Measurements from ENCODE around the gene ARMC3. TPM values are rescaled to one million over a fixed set of nuclear protein-coding genes. Genes with fewer than 3 reads are reported as not detected.

The ARMC3 gene
- total RNA-seq, 6 donors from 2014 or later: 0.57 to 56.6 (median 6.4) TPM

DNA sequence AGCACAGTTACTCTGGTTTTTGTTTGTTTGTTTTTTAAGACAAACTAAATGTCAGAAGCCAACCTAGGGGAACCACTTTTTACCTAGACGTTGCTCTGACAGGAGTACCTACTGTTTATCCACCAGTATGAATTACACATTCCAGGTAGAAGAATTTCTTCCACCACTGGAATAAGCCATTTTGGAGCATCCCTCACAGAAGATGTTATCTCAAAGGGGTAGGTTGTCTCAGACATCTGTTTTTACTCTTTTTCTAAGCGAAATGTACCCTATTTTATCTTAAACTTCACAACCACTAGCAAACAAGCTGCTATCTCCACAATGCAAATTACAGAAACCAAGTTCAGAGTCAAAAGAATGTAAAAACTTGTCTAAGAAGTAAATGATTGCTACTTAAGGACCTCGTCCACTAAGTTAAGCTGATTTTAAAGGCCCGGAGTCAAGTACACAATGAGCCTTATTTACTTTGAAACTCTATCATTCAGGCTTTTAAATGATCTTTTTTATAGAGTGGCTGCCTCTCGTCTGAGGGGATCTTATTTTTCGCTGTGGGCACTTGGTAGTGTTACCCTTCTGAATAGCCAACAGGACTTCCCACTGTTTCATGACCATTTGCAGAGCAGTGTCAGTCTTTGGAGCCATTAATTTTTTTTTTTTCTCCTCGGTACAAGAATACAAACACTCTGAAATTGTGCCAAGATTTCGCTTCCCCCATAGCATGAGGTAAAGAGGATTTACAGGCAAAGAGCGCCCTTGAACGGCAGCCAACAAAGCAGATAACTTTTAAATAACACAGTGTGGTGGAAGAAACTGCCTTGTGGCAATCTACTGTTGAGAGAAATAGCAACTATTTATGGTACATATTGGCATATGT is 15.7 kb upstream of the ARMC3 start:
- ATAC-seq (ENCODE audit: low FRiP score in 2 of 2): no peak
- WGBS, 2 donors: 43 to 49% methylated on average over 10 of the region's 10 CpGs
- H3K27ac ChIP-seq: no peak overlapping the region

DNA sequence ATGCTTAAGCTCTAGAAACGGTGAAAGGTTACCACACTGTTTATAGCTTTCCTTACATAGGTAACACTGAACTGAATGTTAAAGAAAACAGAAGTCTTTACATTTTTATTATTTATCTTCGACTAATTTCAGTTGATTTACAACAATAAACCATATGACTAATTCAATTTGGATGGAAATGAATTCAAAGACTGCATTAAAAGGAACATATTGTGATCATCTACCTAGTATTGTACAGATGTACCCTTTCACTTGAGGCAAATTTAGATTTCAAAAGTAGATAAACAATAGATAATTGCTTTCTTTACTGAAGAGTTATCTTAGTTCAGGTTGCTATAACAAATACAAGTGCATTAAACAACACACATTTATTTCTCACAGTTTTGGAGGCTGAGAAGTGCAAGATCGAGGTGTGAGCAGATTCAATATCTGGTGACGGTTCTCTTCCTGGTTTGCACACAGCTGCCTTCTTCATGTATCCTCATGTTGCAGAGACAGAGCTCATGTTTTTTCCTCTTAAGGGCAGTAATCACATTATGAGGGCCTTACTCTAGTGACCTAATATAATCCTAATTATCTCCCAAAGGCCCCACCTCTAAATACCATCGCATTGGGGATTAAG is 15.0 kb upstream of the ARMC3 start:
- WGBS, 2 donors: 68 to 75% methylated on average over 5 of the region's 5 CpGs
- Histone ChIP-seq H3K27ac (no peak overlapping the region), H3K9me3 (peaks cover 0 to 11% (median 10%) of the 10 kb centered on the region in 4 donors), H3K4me3 (no peak overlapping the region), H3K36me3 (no peaks in the 10 kb centered on the region), H3K27me3 (no peaks in the 10 kb centered on the region), H3K4me1 (peaks cover 0 to 7% (median 0%) of the 10 kb centered on the region in 4 donors)
- TF ChIP-seq, protein P1, sequence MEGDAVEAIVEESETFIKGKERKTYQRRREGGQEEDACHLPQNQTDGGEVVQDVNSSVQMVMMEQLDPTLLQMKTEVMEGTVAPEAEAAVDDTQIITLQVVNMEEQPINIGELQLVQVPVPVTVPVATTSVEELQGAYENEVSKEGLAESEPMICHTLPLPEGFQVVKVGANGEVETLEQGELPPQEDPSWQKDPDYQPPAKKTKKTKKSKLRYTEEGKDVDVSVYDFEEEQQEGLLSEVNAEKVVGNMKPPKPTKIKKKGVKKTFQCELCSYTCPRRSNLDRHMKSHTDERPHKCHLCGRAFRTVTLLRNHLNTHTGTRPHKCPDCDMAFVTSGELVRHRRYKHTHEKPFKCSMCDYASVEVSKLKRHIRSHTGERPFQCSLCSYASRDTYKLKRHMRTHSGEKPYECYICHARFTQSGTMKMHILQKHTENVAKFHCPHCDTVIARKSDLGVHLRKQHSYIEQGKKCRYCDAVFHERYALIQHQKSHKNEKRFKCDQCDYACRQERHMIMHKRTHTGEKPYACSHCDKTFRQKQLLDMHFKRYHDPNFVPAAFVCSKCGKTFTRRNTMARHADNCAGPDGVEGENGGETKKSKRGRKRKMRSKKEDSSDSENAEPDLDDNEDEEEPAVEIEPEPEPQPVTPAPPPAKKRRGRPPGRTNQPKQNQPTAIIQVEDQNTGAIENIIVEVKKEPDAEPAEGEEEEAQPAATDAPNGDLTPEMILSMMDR (IDR thresholded peaks at IDR 0.05): no peak
- TF ChIP-seq EP300 (IDR thresholded peaks at IDR 0.05): no peak
- no peak for TF ChIP-seq POLR2A (IDR thresholded peaks at IDR 0.05)
- no peak for TF ChIP-seq POLR2AphosphoS5 (IDR thresholded peaks at IDR 0.05)
- DNase-seq: no peak
- ATAC-seq (ENCODE audit: low FRiP score in 2 of 2): no peak

More for the DNA sequence above, 15.7 kb upstream of the ARMC3 start:
- no peaks in the 10 kb centered on the region for H3K27me3 ChIP-seq
- peaks cover 0 to 7% (median 0%) of the 10 kb centered on the region in 4 donors for H3K4me1 ChIP-seq
- no peak for DNase-seq
- TF ChIP-seq POLR2A (IDR thresholded peaks at IDR 0.05) (no peak), POLR2AphosphoS5 (IDR thresholded peaks at IDR 0.05) (no peak), EP300 (IDR thresholded peaks at IDR 0.05) (no peak)
- TF ChIP-seq, protein P1 (IDR thresholded peaks at IDR 0.05): no peak
- peaks cover 0 to 11% (median 10%) of the 10 kb centered on the region in 4 donors for H3K9me3 ChIP-seq
- no peak overlapping the region for H3K4me3 ChIP-seq
- H3K36me3 ChIP-seq: no peaks in the 10 kb centered on the region

DNA sequence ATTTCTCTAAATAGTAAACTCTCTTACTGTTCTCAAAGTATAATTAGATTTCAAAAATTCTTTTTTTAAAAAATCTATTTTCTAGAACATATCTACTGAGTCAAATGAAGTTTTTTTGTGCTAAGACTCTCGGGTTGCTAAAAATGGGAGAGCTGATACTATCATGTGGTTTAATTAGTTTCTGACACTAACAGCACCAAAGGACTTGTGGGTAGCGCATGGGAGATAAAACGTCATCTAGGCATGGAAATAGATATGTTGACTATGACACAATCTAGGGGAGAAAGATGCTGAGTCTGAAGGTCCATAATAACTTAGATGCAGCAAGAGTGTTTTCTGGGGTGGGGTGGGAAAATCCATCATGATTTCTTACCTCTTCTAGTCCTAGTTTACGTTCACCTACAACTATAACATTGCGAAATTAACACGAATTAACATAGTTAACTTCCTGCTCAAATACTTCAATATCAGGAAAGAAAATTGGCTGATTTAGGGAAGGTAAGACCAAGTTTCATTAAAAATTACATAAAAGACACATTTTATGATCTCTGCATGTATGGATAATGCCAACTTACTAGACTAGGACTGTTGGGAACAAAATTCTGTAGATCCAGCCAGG is 14.3 kb upstream of the ARMC3 start:
- no peak overlapping the region for H3K4me3 ChIP-seq
- TF ChIP-seq, protein P1 (IDR thresholded peaks at IDR 0.05): no peak
- TF ChIP-seq POLR2AphosphoS5 (IDR thresholded peaks at IDR 0.05) (no peak), EP300 (IDR thresholded peaks at IDR 0.05) (no peak), POLR2A (IDR thresholded peaks at IDR 0.05) (no peak)
- peaks cover 0 to 7% (median 0%) of the 10 kb centered on the region in 4 donors for H3K4me1 ChIP-seq
- no peaks in the 10 kb centered on the region for H3K27me3 ChIP-seq
- H3K36me3 ChIP-seq: no peaks in the 10 kb centered on the region
- no peak overlapping the region for H3K27ac ChIP-seq
- ATAC-seq (ENCODE audit: low FRiP score in 2 of 2): no peak
- no peak for DNase-seq
- H3K9me3 ChIP-seq: peaks cover 0 to 8% (median 6%) of the 10 kb centered on the region in 4 donors
- 72 to 82% methylated on average over 6 of the region's 6 CpGs for WGBS, 2 donors

DNA sequence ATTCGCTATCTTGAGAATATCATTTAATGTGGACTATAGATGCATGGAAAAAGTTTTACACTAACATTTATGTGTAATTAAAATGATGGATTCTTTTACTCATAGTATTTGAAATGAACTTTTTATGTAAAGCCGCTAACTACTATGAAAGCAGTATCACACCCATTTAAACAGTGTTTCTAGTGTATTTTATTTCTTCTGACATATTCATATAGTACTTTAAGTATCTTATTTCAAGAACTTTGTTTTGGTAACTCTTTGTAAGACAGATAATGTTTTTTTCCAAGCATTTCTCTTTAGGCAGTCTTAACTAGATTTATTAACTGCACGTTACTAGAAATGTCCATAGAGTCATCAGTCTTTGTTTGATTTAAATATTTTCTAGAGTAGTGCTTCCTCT is 12.5 kb upstream of the ARMC3 start:
- no peak for DNase-seq
- Histone ChIP-seq H3K4me3 (no peak overlapping the region), H3K27ac (no peak overlapping the region), H3K36me3 (no peaks in the 10 kb centered on the region), H3K4me1 (peaks cover 0 to 7% (median 0%) of the 10 kb centered on the region in 4 donors), H3K27me3 (no peaks in the 10 kb centered on the region), H3K9me3 (no peaks in the 10 kb centered on the region)
- TF ChIP-seq, protein P1 (IDR thresholded peaks at IDR 0.05): no peak
- TF ChIP-seq EP300 (IDR thresholded peaks at IDR 0.05) (no peak), POLR2A (IDR thresholded peaks at IDR 0.05) (no peak), POLR2AphosphoS5 (IDR thresholded peaks at IDR 0.05) (no peak)
- no peak for ATAC-seq (ENCODE audit: low FRiP score in 2 of 2)
- 95 to 98% methylated on average over 3 of the region's 3 CpGs for WGBS, 2 donors
